Fibroblast of lung (primary cell): ENCODE measurements around the gene LGI2.

Experiments used
- CTCF ChIP-seq, 2 donors: IDR thresholded peaks in 1 of 2; conservative IDR thresholded peaks in 1 of 2; 1 replicate in 1 of 2; 2 replicates in 1 of 2; pipeline ENCODE4 v1.5.1; 2011 to 2012; ENCODE audit warnings: low read length in 2 of 2, control low read depth in 1 of 2, inconsistent platforms in 1 of 2, low read depth in 1 of 2, mild to moderate bottlenecking in 1 of 2
- EZH2 ChIP-seq: IDR thresholded peaks from 2 replicates; pipeline ENCODE4 v1.5.1; 2012; ENCODE audit warnings: low read length, control low read depth, mild to moderate bottlenecking; ENCODE audit errors: missing control alignments

GRCh38 chr4:25013756-25014661 is 16.7 kb downstream of the LGI2 start:
- no peak for TF ChIP-seq CTCF (conservative IDR thresholded peaks at IDR 0.05 in 1 of 2, IDR thresholded peaks at IDR 0.05 in 1 of 2; ENCODE audit: low read depth in 1 of 2, low read length in 2 of 2)
- no peak for TF ChIP-seq EZH2
